GM12878 (cell line): ENCODE results near the gene BTBD9. TPM values are rescaled to one million over a fixed set of nuclear protein-coding genes. Genes with fewer than 3 reads are reported as not detected.

Experiments used
- ATAC-seq: fragments of 200-7000 bp; cut with Tn5 transposase; 3 replicates; pipeline ENCODE4 v1.9.1; 2020; ENCODE audit warnings: mild to moderate bottlenecking, moderate library complexity
- BruUV-seq: library from RNA; stranded (reverse); fragments of 400-500 nt; replicated peaks from 2 replicates; lab custom pipeline; 2021; lab: Mats Ljungman, UMichigan
- CTCF ChIA-PET: fragments of 300-600 bp; sonication (Branson Sonifier 250); formaldehyde crosslinking; extraction: SDS; loops from one replicate; lab custom pipeline; 2021; ENCODE audit warnings: inconsistent platforms; lab: Yijun Ruan, JAX
- POLR2A ChIA-PET: fragments of 350-600 bp; formaldehyde crosslinking; extraction: SDS; loops from one replicate; lab custom pipeline; 2021; ENCODE audit warnings: inconsistent platforms; lab: Charles Lee
- RAD21 ChIA-PET: fragments of 300-600 bp; sonication (Branson Sonifier 250); formaldehyde crosslinking; loops from one replicate; lab custom pipeline; 2023; ENCODE audit warnings: antibody characterized with exemption; ENCODE audit not compliant: unreplicated experiment; lab: Charles Lee
- SMC1A ChIA-PET: fragments of 300-600 bp; sonication (Branson Sonifier 250); formaldehyde crosslinking; loops from one replicate; lab custom pipeline; 2023; ENCODE audit not compliant: unreplicated experiment, uncharacterized antibody; lab: Charles Lee
- DNase-seq: peaks from one replicate; pipeline ENCODE4 v3.0.0-alpha.2; 2011; ENCODE audit warnings: low read depth, low spot score
- FAIRE-seq: peaks from 3 replicates; lab custom pipeline; 2011; peaks lifted over from hg19 to GRCh38; lab: Jason Lieb, UNC
- H2AFZ ChIP-seq: 2 replicates; pipeline ENCODE4 v1.6.0; 2011; ENCODE audit warnings: low read depth, low read length, control low read depth; ENCODE audit not compliant: control insufficient read depth
- H3K27ac ChIP-seq: 2 replicates; pipeline ENCODE4 v1.5.1; 2011; ENCODE audit warnings: control low read depth; ENCODE audit not compliant: control insufficient read depth, insufficient read depth
- H3K27me3 ChIP-seq, 2 experiments: replicated peaks in 1 of 2; 2 replicates each; pipeline versions ENCODE4 v1.6.0 to v1.6.1; 2011; ENCODE audit warnings: low read length in 1 of 2; ENCODE audit not compliant: control insufficient read depth in 2 of 2, insufficient read depth in 2 of 2
- H3K36me3 ChIP-seq, 2 experiments: 2 replicates each; pipeline ENCODE4 v1.5.1; 2011; ENCODE audit warnings: low read length in 1 of 2; ENCODE audit not compliant: control insufficient read depth in 2 of 2, insufficient read depth in 2 of 2
- H3K4me1 ChIP-seq: 2 replicates; pipeline ENCODE4 v1.6.1; 2011; ENCODE audit warnings: mild to moderate bottlenecking, low read length, moderate library complexity, mixed read lengths; ENCODE audit not compliant: control insufficient read depth, insufficient read depth
- H3K4me2 ChIP-seq: 2 replicates; pipeline ENCODE4 v1.6.0; 2011; ENCODE audit warnings: control low read depth; ENCODE audit not compliant: control insufficient read depth, insufficient read depth
- H3K4me3 ChIP-seq: fragments of 200-600 bp; sonication (generic); 2 replicates; pipeline ENCODE4 v1.5.1; 2016
- H3K79me2 ChIP-seq: 2 replicates; pipeline ENCODE4 v1.6.0; 2011; ENCODE audit warnings: low read length; ENCODE audit not compliant: control insufficient read depth, insufficient read depth
- H3K9ac ChIP-seq: 2 replicates; pipeline ENCODE4 v1.8.0; 2011; ENCODE audit warnings: low read length, control low read depth, mixed read lengths; ENCODE audit not compliant: control insufficient read depth, insufficient read depth
- H3K9me3 ChIP-seq: replicated peaks from 3 replicates; pipeline ENCODE4 v1.5.1; 2011; ENCODE audit warnings: mild to moderate bottlenecking, low read length; ENCODE audit not compliant: control insufficient read depth, insufficient read depth
- H4K20me1 ChIP-seq: 2 replicates; pipeline ENCODE4 v1.6.0; 2011; ENCODE audit not compliant: control insufficient read depth, insufficient read depth
- CREM ChIP-seq: IDR thresholded peaks from 2 replicates; pipeline ENCODE4 v1.6.1; 2014; ENCODE audit warnings: antibody characterized with exemption, low read depth
- DPF2 ChIP-seq: fragments of 450-650 bp; IDR thresholded peaks from 2 replicates; pipeline ENCODE4 v1.6.1; 2017; ENCODE audit warnings: mild to moderate bottlenecking
- ETV6 ChIP-seq, 2 experiments: fragments of 450-650 bp in 1 of 2; IDR thresholded peaks in 1 of 2; conservative IDR thresholded peaks in 1 of 2; 2 replicates each; pipeline ENCODE4 v1.6.1; 2014; ENCODE audit warnings: antibody characterized with exemption in 1 of 2, borderline replicate concordance in 1 of 2, low read depth in 1 of 2, mild to moderate bottlenecking in 1 of 2, moderate library complexity in 1 of 2
- EZH2 ChIP-seq: IDR thresholded peaks from 2 replicates; pipeline ENCODE4 v1.6.1; 2012; ENCODE audit warnings: low read depth, mild to moderate bottlenecking, control low read depth, inconsistent platforms, low read length, borderline replicate concordance; ENCODE audit not compliant: control insufficient read depth
- HDAC2 ChIP-seq: fragments of 200-600 bp; sonication (generic); IDR thresholded peaks from 2 replicates; pipeline ENCODE4 v1.6.1; 2017
- IKZF2 ChIP-seq, 2 experiments: fragments of 450-650 bp; IDR thresholded peaks; 2 replicates each; pipeline ENCODE4 v1.6.1; 2017; ENCODE audit warnings: mild to moderate bottlenecking in 2 of 2, moderate library complexity in 2 of 2
- JUNB ChIP-seq: IDR thresholded peaks from 2 replicates; pipeline ENCODE4 v1.6.1; 2016; ENCODE audit warnings: antibody characterized with exemption, mild to moderate bottlenecking
- NFYB ChIP-seq: IDR thresholded peaks from 2 replicates; pipeline ENCODE4 v1.6.1; 2011; ENCODE audit warnings: low read depth, mild to moderate bottlenecking, low read length, improper control_type of control experiment, moderate library complexity; ENCODE audit not compliant: insufficient read depth
- POU2F2 ChIP-seq: IDR thresholded peaks from 3 replicates; pipeline ENCODE4 v1.6.1; 2011; ENCODE audit warnings: low read depth, mild to moderate bottlenecking, low read length, borderline replicate concordance
- SKIL ChIP-seq: fragments of 450-650 bp; IDR thresholded peaks from 2 replicates; pipeline ENCODE4 v1.6.1; 2017; ENCODE audit warnings: mild to moderate bottlenecking, low read depth, inconsistent platforms; ENCODE audit not compliant: poor library complexity, severe bottlenecking
- TCF7 ChIP-seq: IDR thresholded peaks from 2 replicates; pipeline ENCODE4 v1.6.1; 2014; ENCODE audit warnings: antibody characterized with exemption, borderline replicate concordance
- ZNF207 ChIP-seq: fragments of 450-650 bp; IDR thresholded peaks from 2 replicates; pipeline ENCODE4 v1.6.1; 2014; ENCODE audit warnings: antibody characterized with exemption, mild to moderate bottlenecking, borderline replicate concordance
- ZNF592 ChIP-seq: fragments of 450-650 bp; IDR thresholded peaks from 2 replicates; pipeline ENCODE4 v1.6.1; 2017; ENCODE audit warnings: mild to moderate bottlenecking, moderate library complexity
- ZNF687 ChIP-seq: fragments of 450-650 bp; IDR thresholded peaks from 2 replicates; pipeline ENCODE4 v1.6.1; 2017; ENCODE audit warnings: mild to moderate bottlenecking, moderate library complexity
- WGBS: methylation state at CpG from one replicate; pipeline ENCODE4 v1.1.6; 2016; ENCODE audit warnings: low lambda C conversion rate; ENCODE audit not compliant: insufficient replicate concordance, insufficient coverage; ENCODE audit errors: missing lambda C conversion rate; 5-methylcytosine and 5-hydroxymethylcytosine counted together
- in situ Hi-C: fragments of 300-500 bp; cut with MboI; formaldehyde crosslinking; loops from 9 replicates; pipeline ENCODE4 v1.14.3; 2018; ENCODE audit warnings: mixed read lengths
- intact Hi-C: fragments of 100-400 bp; cut with micrococcal nuclease; formaldehyde crosslinking; loops from one replicate; pipeline ENCODE4 v1.14.2; 2022; ENCODE audit not compliant: unreplicated experiment
- polyA plus RNA-seq, 11 experiments: library from polyadenylated mRNA; depleted of rRNA in 4 of 11; unstranded in 6 of 11; stranded (reverse) in 5 of 11; fragments of >200 nt; fragmentation: Nextera tagmentation in 4 of 11; fragmentation: Illumina TruSeq in 1 of 11; extraction: Ambion mirVana in 4 of 11; extraction: Trizol in 1 of 11; gene quantifications; 1 replicate in 1 of 11; 2 replicates in 10 of 11; pipeline versions ENCODE4 v1.2.1 to v1.2.3, GENCODE V29; 2011 to 2016; ENCODE audit warnings: inconsistent platforms in 2 of 11, missing spikeins in 2 of 11, low read depth in 1 of 11
- total RNA-seq, 4 experiments: library from RNA; depleted of rRNA in 3 of 4; stranded (reverse); fragments of >200 nt in 3 of 4; fragmentation: Illumina TruSeq in 1 of 4; extraction: Trizol in 1 of 4; gene quantifications; 2 replicates each; pipeline versions ENCODE4 v1.2.1 to v1.2.3, GENCODE V29; 2013 to 2021

Gene BTBD9
- total and polyA plus RNA-seq, 10 of the 15 experiments (the other 5 are each of a cell fraction or from before 2014, with no cell fraction given) = 0.22 to 8.6 (median 4.6) TPM

DNA sequence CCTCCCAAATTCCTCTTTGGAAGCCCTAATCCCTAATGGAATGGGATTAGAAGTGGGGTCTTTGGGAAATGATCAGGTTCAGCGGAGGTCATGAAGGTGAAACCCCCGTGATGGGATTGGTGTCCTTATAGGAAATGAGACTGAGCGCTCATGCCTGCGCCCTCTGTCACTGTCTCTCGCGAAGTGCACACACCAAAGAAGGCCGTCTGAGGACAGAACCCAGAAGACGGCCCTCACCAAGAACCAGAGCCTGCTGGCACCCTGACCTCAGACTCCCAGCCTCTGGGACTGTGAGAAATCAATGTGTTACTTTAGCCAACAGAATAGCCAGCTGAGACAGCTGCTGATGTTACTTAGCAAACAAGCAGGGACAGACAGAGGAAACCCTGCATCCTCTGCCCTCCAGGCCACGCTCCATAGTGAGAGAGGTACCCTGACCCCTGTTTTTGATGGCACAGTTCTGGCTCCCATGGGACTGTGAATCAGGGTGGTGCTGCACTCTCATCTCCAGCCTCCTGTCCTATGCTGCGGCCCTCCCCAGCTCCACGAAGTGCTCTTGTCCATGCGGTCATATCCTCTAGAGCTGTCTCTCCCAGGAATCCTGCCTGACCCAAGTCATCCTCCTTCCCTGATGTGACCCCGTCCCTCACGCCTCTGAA, 450.9 kb downstream of the BTBD9 start:
- in situ Hi-C loops (no loop called here), intact Hi-C loops (no loop called here)
- H3K27ac ChIP-seq = no peak overlapping the region
- H3K9ac ChIP-seq = no peak overlapping the region
- BruUV-seq = no TSS peak
- no peaks in the 10 kb centered on the region; a peak in 1 of 4 replicates for H3K36me3 ChIP-seq
- no peak overlapping the region for H2AFZ ChIP-seq
- DNase-seq (no peak), ATAC-seq (no peak), FAIRE-seq (no peak)
- no peaks in the 10 kb centered on the region for H3K4me1 ChIP-seq
- no peak overlapping the region for H3K4me3 ChIP-seq
- RAD21 ChIA-PET = no interaction called here
- POLR2A ChIA-PET = no interaction called here
- H3K79me2 ChIP-seq = no peaks in the 10 kb centered on the region
- WGBS = 86% methylated on average over 14 of the region's 14 CpGs
- SMC1A ChIA-PET = no interaction called here
- H3K9me3 ChIP-seq = no peaks in the 10 kb centered on the region
- CTCF ChIA-PET = no interaction called here
- no peak overlapping the region for H3K4me2 ChIP-seq
- H4K20me1 ChIP-seq = no peaks in the 10 kb centered on the region
- no peaks in the 10 kb centered on the region for H3K27me3 ChIP-seq
- TF ChIP-seq ZNF207 = no peak
- TF ChIP-seq EZH2 = no peak
- TF ChIP-seq ZNF687 = no peak
- TF ChIP-seq ZNF592 = no peak
- TF ChIP-seq HDAC2 = no peak
- TF ChIP-seq IKZF2 (IDR thresholded peaks at IDR 0.05) = no peak
- TF ChIP-seq TCF7 = no peak
- TF ChIP-seq NFYB = no peak
- TF ChIP-seq ETV6 (conservative IDR thresholded peaks at IDR 0.05 in 1 of 2, IDR thresholded peaks at IDR 0.05 in 1 of 2; ENCODE audit: borderline replicate concordance in 1 of 2, low read depth in 1 of 2) = no peak
- TF ChIP-seq CREM = no peak
- TF ChIP-seq DPF2 = no peak
- no peak for TF ChIP-seq POU2F2
- TF ChIP-seq JUNB = no peak
- TF ChIP-seq SKIL = no peak
